ENCODE data around the gene PDSS2. TPM values are rescaled to one million over a fixed set of nuclear protein-coding genes. Genes with fewer than 3 reads are reported as not detected.
"Not testable (repeated sequence)": the region's sequence is repeated elsewhere in the genome, so short reads cannot be mapped to it uniquely, and the experiment has no call there.

PDSS2 gene
- total RNA-seq, 1 donor from 2014 or later, result 13.0 TPM

- DNase-seq (ENCODE audit: low spot score), result no peak
- intact Hi-C loops (cut with micrococcal nuclease), result no loop called here
- H3K4me1 Mint-ChIP-seq (ENCODE audit: low read depth), result peaks cover 4% of the 10 kb centered on the region
- H3K9me3 Mint-ChIP-seq, result no peaks in the 10 kb centered on the region
- no peak overlapping the region for H3K27ac Mint-ChIP-seq
- no peaks in the 10 kb centered on the region for H3K36me3 Mint-ChIP-seq (ENCODE audit: low read depth)
- no peak overlapping the region for H3K4me3 Mint-ChIP-seq (ENCODE audit: low read depth)
- peaks cover 6% of the 10 kb centered on the region for H3K27me3 Mint-ChIP-seq (ENCODE audit: low read depth)
Observed at GRCh38 chr6:107128577-107128976, 330.8 kb downstream of the PDSS2 start.

- H3K36me3 Mint-ChIP-seq (ENCODE audit: low read depth), result no peaks in the 10 kb centered on the region
- H3K9me3 Mint-ChIP-seq, result no peaks in the 10 kb centered on the region
Observed at GRCh38 chr6:107128175-107128574, 331.2 kb downstream of the PDSS2 start.

DNA sequence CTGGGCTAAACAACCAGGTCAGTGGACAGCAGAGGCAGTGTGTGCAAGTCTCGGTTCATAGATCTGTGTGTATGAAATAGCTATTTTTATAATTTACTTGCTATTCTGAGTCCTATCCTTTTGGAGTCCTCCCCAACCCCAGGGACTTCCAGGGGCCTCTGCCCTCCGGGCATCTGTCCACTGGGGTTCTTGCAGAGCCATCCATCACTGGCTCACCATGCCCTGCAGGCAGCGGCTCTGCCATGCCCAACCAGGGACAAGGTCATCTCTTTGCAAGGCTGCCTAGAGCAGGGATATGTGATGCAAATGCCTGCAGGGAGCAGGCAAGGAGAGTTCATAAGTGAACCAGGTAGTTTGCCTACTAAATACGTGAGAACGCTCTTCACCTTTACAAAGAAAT, 333.6 kb downstream of the PDSS2 start:
- Mint-ChIP-seq H3K4me3 (ENCODE audit: low read depth) (no peak overlapping the region), H3K27ac (no peak overlapping the region), H3K9me3 (no peaks in the 10 kb centered on the region), H3K36me3 (ENCODE audit: low read depth) (no peaks in the 10 kb centered on the region), H3K27me3 (ENCODE audit: low read depth) (peaks cover 6% of the 10 kb centered on the region), H3K4me1 (ENCODE audit: low read depth) (peaks cover 4% of the 10 kb centered on the region)
- intact Hi-C loops (cut with micrococcal nuclease), result no loop called here
- DNase-seq (ENCODE audit: low spot score), result no peak

More at GRCh38 chr6:107128175-107128574, 331.2 kb downstream of the PDSS2 start:
- peaks cover 6% of the 10 kb centered on the region for H3K27me3 Mint-ChIP-seq (ENCODE audit: low read depth)
- intact Hi-C loops (cut with micrococcal nuclease), result no loop called here
- H3K4me3 Mint-ChIP-seq (ENCODE audit: low read depth), result no peak overlapping the region
- no peak overlapping the region for H3K27ac Mint-ChIP-seq
- peaks cover 4% of the 10 kb centered on the region for H3K4me1 Mint-ChIP-seq (ENCODE audit: low read depth)
- DNase-seq (ENCODE audit: low spot score), result no peak

DNA sequence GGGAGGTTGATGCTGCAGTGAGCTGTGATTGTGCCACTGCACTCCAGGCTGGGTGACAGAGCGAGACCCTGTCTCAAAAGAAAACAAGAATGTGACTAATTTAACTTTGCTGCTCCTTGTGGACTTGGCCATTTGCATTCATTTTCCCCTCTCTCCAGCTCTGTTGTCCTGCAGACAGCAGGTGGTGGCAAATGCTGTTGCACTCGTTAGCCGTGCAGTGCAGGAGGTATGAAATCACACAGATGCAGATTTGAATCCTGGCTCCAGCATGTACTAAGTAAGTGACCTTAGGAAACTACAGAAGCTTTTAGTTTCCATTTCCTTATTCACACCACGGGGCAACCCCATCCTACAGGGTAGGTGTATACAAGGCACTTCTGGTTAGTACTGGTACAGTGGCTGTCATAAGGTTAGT, 334.4 kb downstream of the PDSS2 start:
- Mint-ChIP-seq H3K27ac (no peak overlapping the region), H3K27me3 (ENCODE audit: low read depth) (peaks cover 6% of the 10 kb centered on the region), H3K36me3 (ENCODE audit: low read depth) (no peaks in the 10 kb centered on the region), H3K4me1 (ENCODE audit: low read depth) (peaks cover 4% of the 10 kb centered on the region), H3K4me3 (ENCODE audit: low read depth) (no peak overlapping the region), H3K9me3 (no peaks in the 10 kb centered on the region)
- intact Hi-C loops (cut with micrococcal nuclease), result no loop called here
- no peak for DNase-seq (ENCODE audit: low spot score)

DNA sequence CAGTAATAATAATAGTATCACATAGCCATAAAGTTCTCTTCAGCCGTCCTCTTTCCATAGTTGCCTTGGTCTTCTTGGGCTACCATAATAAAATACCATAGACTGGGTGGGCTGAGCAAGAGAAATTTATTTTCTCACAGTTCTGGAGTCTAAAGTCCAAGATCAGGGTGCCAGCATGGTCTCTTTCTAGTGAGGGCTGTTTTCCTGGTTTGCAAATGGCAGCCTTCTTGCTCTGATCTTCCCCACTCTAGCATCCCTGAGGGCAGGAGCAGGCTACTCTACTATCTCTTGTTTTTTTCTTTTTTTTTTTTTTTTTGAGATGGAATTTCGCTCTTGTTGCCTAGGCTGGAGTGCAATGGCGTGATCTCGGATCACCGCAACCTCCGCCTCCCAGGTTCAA, 335.9 kb downstream of the PDSS2 start:
- no peak overlapping the region for H3K4me3 Mint-ChIP-seq (ENCODE audit: low read depth)
- peaks cover 5% of the 10 kb centered on the region for H3K27me3 Mint-ChIP-seq (ENCODE audit: low read depth)
- H3K9me3 Mint-ChIP-seq, result no peaks in the 10 kb centered on the region
- intact Hi-C loops (cut with micrococcal nuclease), result no loop called here
- no peak for DNase-seq (ENCODE audit: low spot score)
- H3K36me3 Mint-ChIP-seq (ENCODE audit: low read depth), result no peaks in the 10 kb centered on the region
- no peak overlapping the region for H3K27ac Mint-ChIP-seq
- H3K4me1 Mint-ChIP-seq (ENCODE audit: low read depth), result peaks cover 4% of the 10 kb centered on the region

- Mint-ChIP-seq H3K4me3 (ENCODE audit: low read depth) (no peak overlapping the region), H3K9me3 (no peaks in the 10 kb centered on the region)
- intact Hi-C loops (cut with micrococcal nuclease), result no loop called here
Observed at GRCh38 chr6:107122748-107123147, 336.6 kb downstream of the PDSS2 start.

GRCh38 chr6:107121964-107122495, 337.3 kb downstream of the PDSS2 start:
- intact Hi-C loops (cut with micrococcal nuclease), result no loop called here
- H3K4me3 Mint-ChIP-seq (ENCODE audit: low read depth), result no peak overlapping the region
- DNase-seq (ENCODE audit: low spot score), result no peak
- H3K9me3 Mint-ChIP-seq, result no peaks in the 10 kb centered on the region
- H3K4me1 Mint-ChIP-seq (ENCODE audit: low read depth), result peaks cover 5% of the 10 kb centered on the region
- H3K27me3 Mint-ChIP-seq (ENCODE audit: low read depth), result peaks cover under 1% of the 10 kb centered on the region
- H3K27ac Mint-ChIP-seq, result no peak overlapping the region
- no peaks in the 10 kb centered on the region for H3K36me3 Mint-ChIP-seq (ENCODE audit: low read depth)

More at GRCh38 chr6:107122748-107123147, 336.6 kb downstream of the PDSS2 start:
- peaks cover 4% of the 10 kb centered on the region for H3K4me1 Mint-ChIP-seq (ENCODE audit: low read depth)
- H3K27me3 Mint-ChIP-seq (ENCODE audit: low read depth), result peaks cover 1% of the 10 kb centered on the region
- no peak for DNase-seq (ENCODE audit: low spot score)
- H3K36me3 Mint-ChIP-seq (ENCODE audit: low read depth), result no peaks in the 10 kb centered on the region
- H3K27ac Mint-ChIP-seq, result no peak overlapping the region

- no peak overlapping the region for H3K4me3 Mint-ChIP-seq (ENCODE audit: low read depth)
- intact Hi-C loops (cut with micrococcal nuclease), result no loop called here
- H3K9me3 Mint-ChIP-seq, result no peaks in the 10 kb centered on the region
- H3K36me3 Mint-ChIP-seq (ENCODE audit: low read depth), result no peaks in the 10 kb centered on the region
- peaks cover 13% of the 10 kb centered on the region for H3K4me1 Mint-ChIP-seq (ENCODE audit: low read depth)
- no peak for DNase-seq (ENCODE audit: low spot score)
- H3K27me3 Mint-ChIP-seq (ENCODE audit: low read depth), result peaks cover 5% of the 10 kb centered on the region
- no peak overlapping the region for H3K27ac Mint-ChIP-seq
Observed at GRCh38 chr6:107121266-107121665, 338.1 kb downstream of the PDSS2 start.

- Mint-ChIP-seq H3K4me3 (ENCODE audit: low read depth) (no peak overlapping the region), H3K4me1 (ENCODE audit: low read depth) (peaks cover 16% of the 10 kb centered on the region)
- intact Hi-C loops (cut with micrococcal nuclease), result no loop called here
Observed at GRCh38 chr6:107120404-107120803, 339.0 kb downstream of the PDSS2 start.

DNA sequence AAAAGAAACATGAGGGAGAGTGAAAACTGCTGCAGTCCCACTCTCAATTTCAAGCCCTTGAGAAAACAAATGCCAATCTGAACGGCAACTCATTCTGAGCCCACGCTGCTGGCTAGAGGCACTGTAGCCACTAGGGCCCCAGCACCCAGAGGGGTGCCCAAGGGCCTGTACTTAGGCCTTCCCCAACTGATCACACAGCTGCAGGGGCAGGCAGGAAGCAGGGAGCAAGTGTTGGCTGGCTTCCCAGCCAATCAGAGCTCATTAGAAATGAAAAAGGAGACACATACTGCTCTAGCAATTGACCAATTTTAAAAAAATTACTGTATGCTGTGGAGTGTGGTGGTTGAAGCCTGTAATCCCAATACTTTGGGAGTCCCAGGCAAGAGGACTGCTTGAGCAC, 340.4 kb downstream of the PDSS2 start:
- intact Hi-C loops (cut with micrococcal nuclease), result loop anchor here (5.0 to 10.0 kb wide), 3 partner anchors 37 to 604 kb away; no protein-coding TSS in a partner anchor
- Mint-ChIP-seq H3K36me3 (ENCODE audit: low read depth) (no peaks in the 10 kb centered on the region), H3K9me3 (no peaks in the 10 kb centered on the region), H3K27ac (no peak overlapping the region), H3K4me3 (ENCODE audit: low read depth) (no peak overlapping the region), H3K4me1 (ENCODE audit: low read depth) (peaks cover 13% of the 10 kb centered on the region), H3K27me3 (ENCODE audit: low read depth) (peaks cover 5% of the 10 kb centered on the region)
- no peak for DNase-seq (ENCODE audit: low spot score)

More at GRCh38 chr6:107120404-107120803, 339.0 kb downstream of the PDSS2 start:
- Mint-ChIP-seq H3K27me3 (ENCODE audit: low read depth) (peaks cover 5% of the 10 kb centered on the region), H3K27ac (no peak overlapping the region), H3K36me3 (ENCODE audit: low read depth) (no peaks in the 10 kb centered on the region), H3K9me3 (no peaks in the 10 kb centered on the region)
- DNase-seq (ENCODE audit: low spot score), result no peak

- not testable (repeated sequence) for H3K4me3 Mint-ChIP-seq (ENCODE audit: low read depth); H3K36me3 Mint-ChIP-seq (ENCODE audit: low read depth); DNase-seq (ENCODE audit: low spot score); H3K27ac Mint-ChIP-seq; H3K9me3 Mint-ChIP-seq; H3K27me3 Mint-ChIP-seq (ENCODE audit: low read depth)
- intact Hi-C loops (cut with micrococcal nuclease), result loop anchor here (5.0 to 10.0 kb wide), 3 partner anchors 36 to 604 kb away; no protein-coding TSS in a partner anchor
- peaks cover 16% of the 10 kb centered on the region for H3K4me1 Mint-ChIP-seq (ENCODE audit: low read depth)
Observed at GRCh38 chr6:107118540-107118939, 340.8 kb downstream of the PDSS2 start.

DNA sequence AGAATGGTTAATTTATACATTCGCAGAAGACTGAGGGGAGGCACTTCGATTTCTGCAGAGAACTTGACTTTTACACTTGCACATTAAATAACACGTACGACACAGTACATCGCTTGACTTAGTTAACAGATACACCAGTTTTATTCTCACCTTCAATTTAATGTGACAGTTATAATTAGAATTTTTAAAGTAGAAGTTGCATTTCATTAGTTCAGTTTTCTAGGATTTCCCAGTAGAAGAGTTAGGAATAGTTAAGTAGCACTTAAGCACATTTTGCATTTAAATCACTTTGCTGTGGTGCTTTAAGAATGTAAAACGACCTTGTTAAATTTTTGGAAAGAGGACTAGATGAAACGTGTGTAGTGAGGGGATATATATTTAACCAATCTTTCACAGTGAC, 342.4 kb downstream of the PDSS2 start:
- H3K9me3 Mint-ChIP-seq, result no peaks in the 10 kb centered on the region
- H3K27ac Mint-ChIP-seq, result no peak overlapping the region
- peaks cover 19% of the 10 kb centered on the region for H3K4me1 Mint-ChIP-seq (ENCODE audit: low read depth)
- no peaks in the 10 kb centered on the region for H3K36me3 Mint-ChIP-seq (ENCODE audit: low read depth)
- intact Hi-C loops (cut with micrococcal nuclease), result loop anchor here (5.0 to 10.0 kb wide), 3 partner anchors 35 to 602 kb away; no protein-coding TSS in a partner anchor
- H3K4me3 Mint-ChIP-seq (ENCODE audit: low read depth), result peak overlapping the region; percentile 80
- H3K27me3 Mint-ChIP-seq (ENCODE audit: low read depth), result peaks cover 5% of the 10 kb centered on the region
- no peak for DNase-seq (ENCODE audit: low spot score)

DNA sequence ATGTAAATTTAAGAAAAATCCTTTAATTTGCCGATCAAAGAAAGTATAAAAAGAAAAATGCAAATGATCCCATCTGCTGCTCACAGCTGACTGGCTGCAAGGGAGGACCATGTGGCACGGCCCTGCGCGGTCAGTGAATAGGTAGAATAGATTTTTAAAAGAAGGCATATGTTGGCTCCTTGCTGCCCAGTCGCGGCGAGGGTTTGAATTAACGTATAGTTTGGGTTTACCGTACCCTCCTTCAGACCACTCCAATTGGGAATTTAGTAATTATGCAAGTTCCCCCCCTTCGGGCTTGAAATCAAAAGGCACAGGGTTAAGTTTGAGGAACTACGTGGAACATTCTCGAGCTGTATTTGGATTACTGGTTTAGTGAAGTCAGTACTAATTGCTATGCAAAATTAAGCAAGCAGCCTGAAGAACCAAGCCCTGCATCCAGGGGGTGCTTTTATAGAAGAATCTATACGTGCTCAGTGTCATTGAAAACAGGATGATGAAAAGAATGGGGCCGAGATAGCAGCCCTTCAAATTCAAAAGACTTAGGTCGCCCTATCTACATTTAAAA, 343.0 kb downstream of the PDSS2 start:
- Mint-ChIP-seq H3K27me3 (ENCODE audit: low read depth) (peaks cover 5% of the 10 kb centered on the region), H3K9me3 (no peaks in the 10 kb centered on the region), H3K36me3 (ENCODE audit: low read depth) (no peaks in the 10 kb centered on the region), H3K4me3 (ENCODE audit: low read depth) (peak overlapping the region; percentile 80), H3K27ac (peak overlapping the region; percentile 80), H3K4me1 (ENCODE audit: low read depth) (peaks cover 19% of the 10 kb centered on the region)
- intact Hi-C loops (cut with micrococcal nuclease), result loop anchor here (5.0 to 10.0 kb wide), 3 partner anchors 34 to 602 kb away; no protein-coding TSS in a partner anchor
- no peak for DNase-seq (ENCODE audit: low spot score)

Measured in activated T-helper 2 cell treated with anti-CD3 and anti-CD28 coated beads, Interferon-gamma antibody, Interleukin-2, Interleukin-4, amounts not matched to agents 10 μg/mL and 5 μg/mL and 100 μg/mL, durations not matched to agents 14 hours and 24 hours and 36 hours (primary cell).